ENCODE results near the gene NPTX1.

The NPTX1 gene

DNA sequence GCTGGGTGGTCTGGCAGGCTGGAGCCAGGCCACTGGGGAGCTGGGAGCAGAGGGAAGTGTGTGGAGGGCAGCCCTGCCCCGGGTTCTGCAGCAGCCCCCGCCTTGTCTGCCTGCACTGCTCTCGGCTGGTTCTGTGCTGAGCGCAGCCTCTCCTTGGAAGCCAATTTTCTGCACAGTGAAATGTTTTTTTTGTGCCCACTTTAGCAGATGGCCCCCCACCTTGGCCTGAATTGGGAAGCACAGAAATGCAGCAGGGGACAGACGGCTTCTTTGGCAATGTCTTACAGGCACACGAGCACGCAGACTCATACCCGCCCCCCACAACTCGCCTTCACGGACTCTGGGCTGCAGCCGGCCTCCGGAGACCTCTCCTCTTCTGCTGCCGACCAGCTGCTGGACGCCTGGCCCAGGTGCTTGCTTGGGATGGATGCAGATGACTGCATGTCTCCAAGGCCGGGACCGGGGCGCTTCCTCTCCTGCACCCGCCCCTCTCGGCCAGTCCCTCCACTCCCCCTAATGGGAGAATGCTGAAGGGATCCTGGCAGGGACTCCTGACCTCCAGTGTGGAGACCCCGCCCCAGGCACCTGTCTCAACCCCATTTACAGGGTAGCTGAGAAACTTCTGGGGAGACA, 14.8 kb downstream of the NPTX1 start:
- Histone ChIP-seq H3K36me3 (ENCODE audit: low read depth) (no peaks in the 10 kb centered on the region), H3K4me3 (ENCODE audit: severe bottlenecking) (no peak overlapping the region), H3K27me3 (ENCODE audit: insufficient read depth, poor library complexity, severe bottlenecking) (peaks cover 12% of the 10 kb centered on the region), H3K27ac (ENCODE audit: poor library complexity, severe bottlenecking) (no peak overlapping the region), H3K9me3 (ENCODE audit: severe bottlenecking) (no peaks in the 10 kb centered on the region), H3K4me1 (ENCODE audit: insufficient read depth, poor library complexity, severe bottlenecking) (no peaks in the 10 kb centered on the region)
- ATAC-seq (ENCODE audit: low read depth) (no peak), DNase-seq (ENCODE audit: low spot score) (no peak)
- TF ChIP-seq CTCF (IDR thresholded peaks at IDR 0.05; ENCODE audit: poor library complexity, severe bottlenecking) = no peak

DNA sequence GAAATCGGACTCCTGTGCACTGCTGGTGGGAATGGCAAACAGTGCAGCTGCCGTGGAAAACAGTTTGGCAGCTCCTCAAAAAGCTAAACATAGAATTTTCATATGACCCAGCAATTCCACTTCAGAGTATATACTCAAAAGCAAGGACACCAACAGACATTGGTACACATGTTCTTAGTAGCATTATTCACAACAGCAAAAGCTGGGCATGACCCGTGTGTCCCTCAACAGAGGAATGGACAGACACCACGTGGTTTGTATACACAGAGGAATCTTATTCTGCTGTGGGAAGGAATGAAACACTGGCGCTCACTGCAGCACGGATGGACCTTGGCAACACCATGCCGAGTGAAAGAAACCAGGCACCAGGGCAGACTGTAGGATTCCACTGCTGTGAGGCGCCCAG, 16.0 kb downstream of the NPTX1 start:
- TF ChIP-seq CTCF (IDR thresholded peaks at IDR 0.05; ENCODE audit: poor library complexity, severe bottlenecking) = no peak

DNA sequence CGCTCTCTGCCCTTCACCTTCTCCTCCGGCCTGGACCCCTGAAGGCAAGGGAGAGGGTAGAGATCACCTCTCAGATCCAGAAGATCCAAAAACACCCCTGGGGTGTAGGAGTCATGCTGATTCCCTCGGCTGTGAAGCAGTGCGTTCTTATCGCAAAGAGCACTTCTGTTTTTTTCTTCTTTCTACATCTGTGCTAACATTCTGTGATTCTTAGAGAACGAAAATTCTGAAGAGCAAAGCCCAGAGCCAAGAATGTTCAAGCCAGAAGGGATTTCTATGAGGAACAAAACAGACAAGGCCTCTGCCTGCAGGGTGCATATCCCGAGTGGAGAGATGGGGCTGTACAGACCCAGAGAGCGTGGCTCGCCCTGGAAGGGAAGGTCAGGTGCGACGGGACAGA, 17.2 kb downstream of the NPTX1 start:
- Histone ChIP-seq H3K27me3 (ENCODE audit: insufficient read depth, poor library complexity, severe bottlenecking) (no peaks in the 10 kb centered on the region), H3K4me1 (ENCODE audit: insufficient read depth, poor library complexity, severe bottlenecking) (peaks cover 4% of the 10 kb centered on the region), H3K27ac (ENCODE audit: poor library complexity, severe bottlenecking) (no peak overlapping the region), H3K4me3 (ENCODE audit: severe bottlenecking) (no peak overlapping the region), H3K9me3 (ENCODE audit: severe bottlenecking) (no peaks in the 10 kb centered on the region), H3K36me3 (ENCODE audit: low read depth) (no peaks in the 10 kb centered on the region)
- DNase-seq (ENCODE audit: low spot score) (no peak), ATAC-seq (ENCODE audit: low read depth) (no peak)
- no peak for TF ChIP-seq CTCF (IDR thresholded peaks at IDR 0.05; ENCODE audit: poor library complexity, severe bottlenecking)

More for the DNA sequence above, 16.0 kb downstream of the NPTX1 start:
- ATAC-seq (ENCODE audit: low read depth) (no peak), DNase-seq (ENCODE audit: low spot score) (no peak)
- Histone ChIP-seq H3K4me1 (ENCODE audit: insufficient read depth, poor library complexity, severe bottlenecking) (peaks cover 2% of the 10 kb centered on the region), H3K4me3 (ENCODE audit: severe bottlenecking) (no peak overlapping the region), H3K36me3 (ENCODE audit: low read depth) (no peaks in the 10 kb centered on the region), H3K27me3 (ENCODE audit: insufficient read depth, poor library complexity, severe bottlenecking) (peaks cover 5% of the 10 kb centered on the region), H3K27ac (ENCODE audit: poor library complexity, severe bottlenecking) (no peak overlapping the region), H3K9me3 (ENCODE audit: severe bottlenecking) (no peaks in the 10 kb centered on the region)

DNA sequence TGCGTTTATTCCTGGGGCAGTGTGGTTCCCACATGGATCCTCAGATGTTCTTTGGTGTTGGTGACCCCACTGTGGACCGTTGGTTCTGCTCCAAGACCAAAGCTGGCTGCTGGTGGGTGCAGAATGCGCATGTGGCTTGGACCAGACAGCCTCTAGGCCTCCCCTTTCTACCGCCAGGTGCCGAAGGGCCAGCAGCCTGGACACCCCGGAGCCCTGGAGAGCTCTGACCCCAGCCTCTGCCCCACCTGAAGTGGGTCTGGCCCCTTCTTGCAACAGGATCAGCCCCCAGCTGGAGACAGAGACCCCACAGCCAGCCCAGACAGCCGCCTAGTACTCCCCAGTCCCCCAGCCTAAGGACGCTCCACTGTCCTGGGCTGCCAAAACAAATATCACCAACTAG, 18.4 kb downstream of the NPTX1 start:
- Histone ChIP-seq H3K4me3 (ENCODE audit: severe bottlenecking) (no peak overlapping the region), H3K36me3 (ENCODE audit: low read depth) (no peaks in the 10 kb centered on the region), H3K9me3 (ENCODE audit: severe bottlenecking) (no peaks in the 10 kb centered on the region), H3K27me3 (ENCODE audit: insufficient read depth, poor library complexity, severe bottlenecking) (no peaks in the 10 kb centered on the region), H3K4me1 (ENCODE audit: insufficient read depth, poor library complexity, severe bottlenecking) (peaks cover 8% of the 10 kb centered on the region), H3K27ac (ENCODE audit: poor library complexity, severe bottlenecking) (no peak overlapping the region)
- no peak for DNase-seq (ENCODE audit: low spot score)
- TF ChIP-seq CTCF (IDR thresholded peaks at IDR 0.05; ENCODE audit: poor library complexity, severe bottlenecking) = no peak
- ATAC-seq (ENCODE audit: low read depth) = no peak

DNA sequence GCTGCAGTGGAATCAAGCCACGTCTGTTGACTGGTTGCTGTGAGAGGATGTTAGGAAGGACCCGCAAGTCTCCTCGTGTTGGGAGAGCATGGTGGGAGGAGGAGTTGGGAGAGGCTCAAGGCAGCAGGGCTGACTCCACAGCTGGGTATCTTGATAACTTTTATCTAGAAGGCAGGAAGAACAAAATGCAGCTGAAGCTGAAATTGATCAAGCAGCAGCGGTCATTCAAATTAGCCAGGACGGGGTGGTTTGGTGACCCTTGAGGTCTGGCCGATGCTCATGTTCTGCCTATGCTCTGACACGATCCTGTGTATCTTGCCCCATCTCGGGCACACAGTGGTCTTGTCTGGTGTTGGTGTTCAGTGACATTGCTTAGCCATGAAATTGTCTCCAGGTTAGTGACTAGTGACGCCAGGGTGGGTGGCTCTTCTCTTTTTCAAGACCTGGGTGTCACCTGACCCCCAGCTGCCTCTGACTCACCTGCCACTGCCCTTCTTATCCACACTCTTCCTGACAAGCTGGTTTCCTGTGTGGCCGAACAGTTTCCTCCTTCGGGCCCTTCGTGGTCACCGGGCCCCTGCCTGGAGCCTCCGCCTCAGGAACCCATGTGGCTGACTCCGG, 19.1 kb downstream of the NPTX1 start:
- no peak for TF ChIP-seq CTCF (IDR thresholded peaks at IDR 0.05; ENCODE audit: poor library complexity, severe bottlenecking)
- Histone ChIP-seq H3K36me3 (ENCODE audit: low read depth) (no peaks in the 10 kb centered on the region), H3K4me1 (ENCODE audit: insufficient read depth, poor library complexity, severe bottlenecking) (peaks cover 8% of the 10 kb centered on the region), H3K27ac (ENCODE audit: poor library complexity, severe bottlenecking) (no peak overlapping the region), H3K9me3 (ENCODE audit: severe bottlenecking) (no peaks in the 10 kb centered on the region), H3K27me3 (ENCODE audit: insufficient read depth, poor library complexity, severe bottlenecking) (no peaks in the 10 kb centered on the region), H3K4me3 (ENCODE audit: severe bottlenecking) (no peak overlapping the region)
- no peak for ATAC-seq (ENCODE audit: low read depth)
- DNase-seq (ENCODE audit: low spot score) = no peak

Data from RWPE2 (cell line).